22Rv1 (cell line): ENCODE results near the gene RAX2.

Source experiments
- ZFX ChIP-seq: fragments of 450-650 bp; IDR thresholded peaks from 2 replicates; pipeline ENCODE4 v1.6.1; 2017; ENCODE audit warnings: antibody characterized with exemption, borderline replicate concordance
- TF ChIP-seq, protein P1 (sequence below): fragments of 450-650 bp; IDR thresholded peaks from 2 replicates; pipeline ENCODE4 v1.5.1; 2017; ENCODE audit warnings: mild to moderate bottlenecking

DNA sequence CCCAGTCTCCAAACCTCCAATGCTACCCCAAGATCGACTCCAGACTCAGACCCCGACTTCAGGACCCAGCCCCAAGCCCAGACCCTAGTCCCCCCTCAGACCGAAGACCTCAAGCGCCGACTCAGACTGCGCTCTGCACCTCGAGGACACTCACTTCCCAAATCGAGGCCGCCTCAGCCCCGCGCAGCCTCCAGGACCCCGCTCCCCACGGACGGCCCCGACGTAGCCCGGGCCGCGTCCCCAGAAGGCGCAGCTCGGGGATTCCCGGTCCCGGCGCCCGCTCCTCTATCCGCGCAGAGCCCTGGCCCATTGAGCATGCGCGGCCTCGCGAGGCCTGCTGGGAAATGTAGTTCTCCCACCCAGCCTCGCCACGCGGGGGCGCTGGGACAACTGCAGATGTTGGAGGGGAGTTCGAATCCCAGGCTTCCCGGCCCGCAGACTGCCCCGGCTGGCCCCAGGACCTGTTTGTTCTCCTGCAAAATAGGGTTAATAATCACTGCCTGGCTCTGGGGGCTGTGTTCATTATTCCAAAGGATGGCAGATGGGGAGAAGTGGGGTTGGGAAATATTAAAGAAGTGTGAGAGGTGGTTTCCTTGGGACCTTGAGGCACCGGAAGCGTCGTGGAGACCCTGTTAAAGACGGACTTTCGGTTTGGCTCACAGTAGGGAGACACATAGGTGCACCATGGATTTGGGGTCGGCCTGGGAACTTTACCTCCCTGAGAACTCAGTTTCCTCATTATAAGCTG is 10.5 kb downstream of the RAX2 start, which contains the start of gene APBA3:
- TF ChIP-seq, protein P1, sequence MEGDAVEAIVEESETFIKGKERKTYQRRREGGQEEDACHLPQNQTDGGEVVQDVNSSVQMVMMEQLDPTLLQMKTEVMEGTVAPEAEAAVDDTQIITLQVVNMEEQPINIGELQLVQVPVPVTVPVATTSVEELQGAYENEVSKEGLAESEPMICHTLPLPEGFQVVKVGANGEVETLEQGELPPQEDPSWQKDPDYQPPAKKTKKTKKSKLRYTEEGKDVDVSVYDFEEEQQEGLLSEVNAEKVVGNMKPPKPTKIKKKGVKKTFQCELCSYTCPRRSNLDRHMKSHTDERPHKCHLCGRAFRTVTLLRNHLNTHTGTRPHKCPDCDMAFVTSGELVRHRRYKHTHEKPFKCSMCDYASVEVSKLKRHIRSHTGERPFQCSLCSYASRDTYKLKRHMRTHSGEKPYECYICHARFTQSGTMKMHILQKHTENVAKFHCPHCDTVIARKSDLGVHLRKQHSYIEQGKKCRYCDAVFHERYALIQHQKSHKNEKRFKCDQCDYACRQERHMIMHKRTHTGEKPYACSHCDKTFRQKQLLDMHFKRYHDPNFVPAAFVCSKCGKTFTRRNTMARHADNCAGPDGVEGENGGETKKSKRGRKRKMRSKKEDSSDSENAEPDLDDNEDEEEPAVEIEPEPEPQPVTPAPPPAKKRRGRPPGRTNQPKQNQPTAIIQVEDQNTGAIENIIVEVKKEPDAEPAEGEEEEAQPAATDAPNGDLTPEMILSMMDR: peak; percentile 89
- no peak for TF ChIP-seq ZFX
